ENCODE data around the gene FBN3.
"Not testable (repeated sequence)": the region's sequence is repeated elsewhere in the genome, so short reads cannot be mapped to it uniquely, and the experiment has no call there.

FBN3 gene

GRCh38 chr19:8115805-8116396 is 33.5 kb downstream of the FBN3 start:
- DNase-seq: no peak

DNA sequence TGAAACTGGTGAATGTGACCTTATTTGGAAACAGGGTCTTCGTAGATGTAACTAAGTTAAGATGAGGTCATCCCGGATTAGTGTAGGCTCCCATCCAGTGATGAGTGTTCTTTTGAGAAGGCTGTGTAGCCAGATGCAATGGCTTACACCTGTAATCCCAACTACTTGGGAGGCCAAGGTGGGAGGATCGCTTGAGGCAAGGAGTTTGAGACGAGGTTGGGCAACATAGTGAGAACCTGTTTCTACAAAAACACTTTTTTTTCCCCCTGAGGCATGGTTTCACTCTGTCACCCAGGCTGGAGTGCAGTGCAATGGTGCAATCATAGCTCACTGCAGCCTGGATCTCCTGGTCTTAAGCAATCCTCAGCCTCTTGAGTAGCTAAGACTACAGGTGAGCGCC is 36.4 kb downstream of the FBN3 start:
- no peak for DNase-seq

GRCh38 chr19:8111376-8111775 is 38.0 kb downstream of the FBN3 start:
- no peak for DNase-seq

- DNase-seq: no peak
Measured at GRCh38 chr19:8110931-8111330, 38.5 kb downstream of the FBN3 start.

DNA sequence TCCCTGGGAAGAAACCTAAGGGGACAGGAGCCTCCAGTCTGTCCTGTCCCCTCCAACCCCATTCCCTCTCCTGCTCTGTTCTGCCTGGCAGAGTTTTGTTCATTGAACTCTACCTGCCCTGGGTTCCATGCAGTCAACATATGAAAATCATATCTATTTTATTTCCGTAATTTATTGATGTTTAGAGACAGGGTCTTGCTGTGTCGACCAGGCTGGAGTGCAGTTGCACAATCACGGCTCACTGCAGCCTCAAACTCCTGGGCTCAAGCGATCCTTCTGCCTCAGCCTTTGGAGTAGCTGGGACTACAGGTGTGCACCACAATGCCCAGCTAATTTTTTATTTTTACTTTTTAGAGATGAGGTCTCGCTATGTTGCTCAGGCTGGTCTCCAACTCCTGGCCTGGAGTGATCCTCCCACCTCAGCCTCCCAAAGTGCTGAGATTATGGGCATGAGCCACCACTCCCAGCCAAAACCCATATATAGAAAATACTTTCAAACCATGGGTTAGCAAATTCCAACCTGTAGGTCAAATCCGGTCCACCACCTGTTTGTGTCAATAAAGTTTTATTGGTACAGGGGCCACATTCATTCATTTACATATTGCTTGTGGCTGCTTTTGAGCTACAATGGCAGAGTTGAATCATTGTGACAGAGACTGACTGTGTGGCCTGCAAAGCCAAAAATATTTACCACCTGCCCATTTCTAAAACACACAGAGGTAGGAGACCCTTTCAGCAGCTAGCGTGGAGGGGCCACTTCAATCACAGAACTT is 39.3 kb downstream of the FBN3 start:
- DNase-seq: no peak

GRCh38 chr19:8109455-8109854 is 39.9 kb downstream of the FBN3 start:
- no peak for DNase-seq

- no peak for DNase-seq
Measured at GRCh38 chr19:8108560-8109445, 40.6 kb downstream of the FBN3 start.

GRCh38 chr19:8107301-8107903 is 42.0 kb downstream of the FBN3 start:
- no peak for DNase-seq

GRCh38 chr19:8105471-8105870 is 43.9 kb downstream of the FBN3 start:
- no peak for DNase-seq

DNA sequence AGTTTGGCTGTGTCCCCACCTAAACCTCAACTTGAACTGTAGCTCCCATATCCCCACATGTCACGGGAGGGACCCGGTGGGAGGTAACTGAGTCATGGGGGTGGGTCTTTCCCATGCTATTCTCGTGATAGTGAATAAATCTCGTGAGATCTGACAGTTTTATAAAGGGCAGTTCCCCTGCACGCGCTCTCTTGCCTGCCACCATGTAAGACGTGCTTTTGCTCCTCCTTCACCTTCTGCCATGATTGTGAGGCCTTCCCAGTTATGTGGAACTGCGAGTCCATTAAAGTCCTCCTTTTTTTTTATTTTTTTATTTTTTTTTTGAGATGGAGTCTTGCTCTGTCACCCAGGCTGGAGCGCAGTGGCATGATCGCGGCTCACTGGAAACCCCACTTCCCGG is 47.5 kb downstream of the FBN3 start:
- not testable (repeated sequence) for DNase-seq

DNA sequence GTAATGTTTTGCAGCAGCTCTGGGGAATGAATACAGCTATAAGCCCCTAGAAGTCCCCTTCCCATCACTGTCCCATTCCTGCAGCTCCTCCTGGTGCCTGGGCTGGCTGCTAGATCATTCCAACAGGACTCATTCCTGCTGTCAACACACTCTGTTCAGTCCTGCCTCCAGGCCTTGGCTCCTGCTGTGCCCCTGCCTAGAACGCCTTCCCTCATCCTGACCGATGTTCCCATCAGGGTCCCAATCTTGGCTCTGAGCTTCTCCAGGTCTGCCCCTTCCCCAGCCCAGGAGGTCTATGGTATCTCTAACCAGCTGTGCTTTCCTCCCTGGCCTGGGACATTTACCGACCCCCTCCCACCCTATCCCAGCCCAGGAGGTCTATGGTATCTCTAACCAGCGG is 48.1 kb downstream of the FBN3 start:
- DNase-seq: no peak

- no peak for DNase-seq
Measured at GRCh38 chr19:8097681-8098567, 51.5 kb downstream of the FBN3 start.

DNA sequence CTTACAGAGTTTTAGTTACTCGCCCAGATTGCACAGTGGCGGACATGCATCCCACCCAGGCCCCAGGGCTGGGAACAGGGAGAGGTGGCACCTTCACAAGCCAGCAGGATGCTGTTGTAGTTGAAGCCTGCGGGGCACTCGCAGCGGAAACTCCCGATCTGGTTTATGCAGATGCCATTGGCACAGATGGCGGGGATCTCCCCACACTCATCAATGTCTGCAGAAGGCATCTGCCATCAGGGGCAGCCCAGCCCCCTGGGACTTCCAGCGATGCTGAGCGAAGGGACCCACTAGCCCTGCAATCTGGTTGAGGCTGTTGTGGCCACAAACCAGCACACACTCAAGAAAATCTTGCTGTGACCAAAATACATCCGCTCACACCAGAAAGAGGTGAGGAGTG is 52.2 kb downstream of the FBN3 start:
- no peak for DNase-seq

DNA sequence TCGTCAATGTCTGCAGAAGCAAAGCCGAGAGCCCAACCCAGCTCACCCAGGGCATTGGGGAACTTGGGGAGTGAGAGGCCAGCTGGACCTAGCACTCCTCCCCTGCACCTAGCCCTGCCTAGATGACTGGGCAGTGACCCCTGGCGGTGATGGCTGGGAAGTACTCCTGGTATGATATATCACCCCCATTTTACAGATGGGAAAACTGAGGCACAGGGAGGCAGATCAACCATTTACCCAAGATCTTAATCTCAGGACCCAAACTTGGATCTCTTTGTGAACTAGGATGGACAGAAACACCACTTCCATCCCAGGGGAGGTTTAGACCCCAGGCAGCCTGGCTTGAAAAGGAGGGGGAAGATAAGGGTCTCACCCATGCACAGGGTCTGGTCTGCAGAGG is 53.3 kb downstream of the FBN3 start:
- DNase-seq: no peak

GRCh38 chr19:8095354-8095886 is 54.0 kb downstream of the FBN3 start:
- no peak for DNase-seq

GRCh38 chr19:8094336-8094735 is 55.1 kb downstream of the FBN3 start:
- no peak for DNase-seq

DNA sequence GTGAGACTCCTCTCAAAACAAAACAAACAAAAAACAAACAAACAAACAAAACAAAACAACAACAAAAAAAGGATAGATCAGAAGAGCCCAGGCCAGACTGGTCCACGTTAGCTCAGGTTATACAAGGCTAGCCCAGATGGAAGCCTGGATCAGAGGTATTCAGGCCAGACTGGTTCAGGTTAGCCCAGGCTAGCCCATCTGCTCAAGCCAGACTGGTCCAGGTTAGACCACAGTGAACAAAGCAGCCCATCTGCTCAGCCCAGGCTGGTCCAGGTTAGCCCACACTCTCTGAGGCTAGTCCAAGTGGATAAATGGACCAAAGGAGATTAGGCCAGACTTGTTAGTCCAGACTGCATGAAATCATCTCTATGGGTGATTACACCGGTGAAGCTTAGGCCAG is 55.7 kb downstream of the FBN3 start:
- no peak for DNase-seq

DNA sequence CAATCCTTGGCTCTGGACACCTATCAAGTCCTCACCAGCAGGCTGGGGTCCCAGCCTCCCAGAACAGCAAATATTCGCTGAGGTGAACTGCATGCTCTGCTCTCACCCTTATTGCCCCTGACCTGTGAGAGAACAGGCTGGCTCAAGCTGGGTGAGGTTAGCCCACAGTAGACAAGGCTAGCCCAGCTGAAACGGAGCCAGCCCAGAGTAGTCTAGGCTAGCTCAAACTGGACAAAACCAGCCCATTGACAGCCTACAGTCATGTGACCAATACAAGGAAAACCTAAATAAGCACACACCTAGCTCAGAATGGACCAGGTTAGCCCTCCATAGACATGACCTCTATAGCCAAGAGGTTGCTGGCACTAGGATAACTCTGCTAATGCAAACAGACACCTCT is 58.4 kb downstream of the FBN3 start:
- no peak for DNase-seq

GRCh38 chr19:8089664-8090601 is 59.5 kb downstream of the FBN3 start:
- DNase-seq: no peak

- no peak for DNase-seq
Measured at GRCh38 chr19:8088752-8089663, 60.4 kb downstream of the FBN3 start.

All from midbrain (tissue), 1 donor.